Measurements from ENCODE around the gene ZNF592.

Gene ZNF592

GRCh38 chr15:84782346-84782745 is 34.0 kb downstream of the ZNF592 start:
- no peak for DNase-seq

- no peak for DNase-seq
Measured at GRCh38 chr15:84783493-84784251, 35.3 kb downstream of the ZNF592 start.

GRCh38 chr15:84784262-84784661 is 35.9 kb downstream of the ZNF592 start:
- DNase-seq = no peak

- DNase-seq = no peak
Measured at GRCh38 chr15:84785053-84785452, 36.7 kb downstream of the ZNF592 start.

- no peak for DNase-seq
Measured at GRCh38 chr15:84788500-84788899, 40.1 kb downstream of the ZNF592 start.

- DNase-seq = no peak
Measured at GRCh38 chr15:84789762-84790161, 41.4 kb downstream of the ZNF592 start.

- DNase-seq = no peak
Measured at GRCh38 chr15:84790676-84791075, 42.3 kb downstream of the ZNF592 start.

- DNase-seq = no peak
Measured at GRCh38 chr15:84791763-84792162, 43.4 kb downstream of the ZNF592 start.

- no peak for DNase-seq
Measured at GRCh38 chr15:84793431-84794161, 45.2 kb downstream of the ZNF592 start.

- DNase-seq = no peak
Measured at GRCh38 chr15:84794162-84794547, 45.8 kb downstream of the ZNF592 start.

- DNase-seq = no peak
Measured at GRCh38 chr15:84795186-84795585, 46.8 kb downstream of the ZNF592 start.

- no peak for DNase-seq
Measured at GRCh38 chr15:84797212-84797611, 48.8 kb downstream of the ZNF592 start.

- no peak for DNase-seq
Measured at GRCh38 chr15:84797801-84798200, 49.4 kb downstream of the ZNF592 start.

- DNase-seq = no peak
Measured at GRCh38 chr15:84798436-84798946, 50.1 kb downstream of the ZNF592 start.

- no peak for DNase-seq
Measured at GRCh38 chr15:84799511-84800187, 51.3 kb downstream of the ZNF592 start.

GRCh38 chr15:84800365-84800806 is 52.0 kb downstream of the ZNF592 start:
- no peak for DNase-seq

GRCh38 chr15:84804005-84804900 is 55.9 kb downstream of the ZNF592 start:
- no peak for DNase-seq

GRCh38 chr15:84805221-84805620 is 56.8 kb downstream of the ZNF592 start:
- DNase-seq = no peak

GRCh38 chr15:84807228-84807627 is 58.8 kb downstream of the ZNF592 start:
- no peak for DNase-seq

- no peak for DNase-seq
Measured at GRCh38 chr15:84810073-84810840, 61.9 kb downstream of the ZNF592 start.

GRCh38 chr15:84811151-84811550 is 62.8 kb downstream of the ZNF592 start:
- DNase-seq = no peak

- DNase-seq = no peak
Measured at GRCh38 chr15:84811828-84812227, 63.4 kb downstream of the ZNF592 start.

All from NCI-H187 treated with DMSO at 0.1 percent for 48 hours (cell line).